ENCODE results near the gene RGS14.

RGS14 gene

DNA sequence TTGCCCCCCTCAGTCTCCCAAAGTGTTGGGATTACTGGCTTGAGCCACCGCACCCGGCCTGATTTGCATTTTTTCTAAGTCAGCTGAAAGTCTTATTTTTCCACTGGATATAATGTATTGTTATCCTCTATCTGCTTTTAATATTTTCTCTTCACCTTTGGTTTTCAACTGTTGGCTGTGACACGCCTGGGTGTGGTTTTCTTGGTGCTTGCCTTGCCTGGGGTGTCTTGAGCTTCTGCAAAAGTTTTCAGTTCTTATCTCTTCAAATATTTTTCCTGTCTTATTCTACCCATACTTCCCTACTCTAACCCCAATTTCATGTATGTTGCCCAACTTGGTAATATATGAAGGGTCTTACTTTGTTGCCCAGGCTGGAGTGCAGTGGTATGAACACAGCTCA is 41.7 kb upstream of the RGS14 start:
- H3K4me3 ChIP-seq (ENCODE audit: control insufficient read depth, low read depth, low read length), result no peak overlapping the region
- no peak for DNase-seq (ENCODE audit: low read depth)
- TF ChIP-seq, protein P1, sequence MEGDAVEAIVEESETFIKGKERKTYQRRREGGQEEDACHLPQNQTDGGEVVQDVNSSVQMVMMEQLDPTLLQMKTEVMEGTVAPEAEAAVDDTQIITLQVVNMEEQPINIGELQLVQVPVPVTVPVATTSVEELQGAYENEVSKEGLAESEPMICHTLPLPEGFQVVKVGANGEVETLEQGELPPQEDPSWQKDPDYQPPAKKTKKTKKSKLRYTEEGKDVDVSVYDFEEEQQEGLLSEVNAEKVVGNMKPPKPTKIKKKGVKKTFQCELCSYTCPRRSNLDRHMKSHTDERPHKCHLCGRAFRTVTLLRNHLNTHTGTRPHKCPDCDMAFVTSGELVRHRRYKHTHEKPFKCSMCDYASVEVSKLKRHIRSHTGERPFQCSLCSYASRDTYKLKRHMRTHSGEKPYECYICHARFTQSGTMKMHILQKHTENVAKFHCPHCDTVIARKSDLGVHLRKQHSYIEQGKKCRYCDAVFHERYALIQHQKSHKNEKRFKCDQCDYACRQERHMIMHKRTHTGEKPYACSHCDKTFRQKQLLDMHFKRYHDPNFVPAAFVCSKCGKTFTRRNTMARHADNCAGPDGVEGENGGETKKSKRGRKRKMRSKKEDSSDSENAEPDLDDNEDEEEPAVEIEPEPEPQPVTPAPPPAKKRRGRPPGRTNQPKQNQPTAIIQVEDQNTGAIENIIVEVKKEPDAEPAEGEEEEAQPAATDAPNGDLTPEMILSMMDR (IDR thresholded peaks at IDR 0.05; ENCODE audit: control insufficient read depth, insufficient read depth, low read depth, low read length, missing control alignments), result no peak

DNA sequence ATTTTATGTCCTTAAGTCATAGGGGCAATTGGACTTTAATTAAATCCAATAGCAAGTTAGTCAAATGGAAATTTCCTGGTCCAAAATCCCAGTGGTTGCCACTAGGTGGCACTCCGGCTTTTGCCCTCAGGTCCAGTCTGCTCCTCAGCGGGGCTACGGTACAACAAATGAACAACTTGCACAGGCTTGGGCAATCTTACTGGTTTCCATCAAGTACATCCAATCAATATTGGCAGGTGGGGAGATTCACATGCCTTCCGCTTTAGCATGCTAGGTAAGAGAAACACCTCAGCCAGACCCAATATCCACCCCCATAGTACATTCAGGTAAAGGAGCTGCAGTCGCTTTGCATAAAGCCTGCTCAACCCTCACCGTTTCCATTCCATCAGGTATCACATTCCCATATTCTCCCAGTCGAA is 39.8 kb upstream of the RGS14 start:
- TF ChIP-seq, protein P1 (IDR thresholded peaks at IDR 0.05; ENCODE audit: control insufficient read depth, insufficient read depth, low read depth, low read length, missing control alignments), result peak; percentile 86
- H3K4me3 ChIP-seq (ENCODE audit: control insufficient read depth, low read depth, low read length), result no peak overlapping the region
- no peak for DNase-seq (ENCODE audit: low read depth)

DNA sequence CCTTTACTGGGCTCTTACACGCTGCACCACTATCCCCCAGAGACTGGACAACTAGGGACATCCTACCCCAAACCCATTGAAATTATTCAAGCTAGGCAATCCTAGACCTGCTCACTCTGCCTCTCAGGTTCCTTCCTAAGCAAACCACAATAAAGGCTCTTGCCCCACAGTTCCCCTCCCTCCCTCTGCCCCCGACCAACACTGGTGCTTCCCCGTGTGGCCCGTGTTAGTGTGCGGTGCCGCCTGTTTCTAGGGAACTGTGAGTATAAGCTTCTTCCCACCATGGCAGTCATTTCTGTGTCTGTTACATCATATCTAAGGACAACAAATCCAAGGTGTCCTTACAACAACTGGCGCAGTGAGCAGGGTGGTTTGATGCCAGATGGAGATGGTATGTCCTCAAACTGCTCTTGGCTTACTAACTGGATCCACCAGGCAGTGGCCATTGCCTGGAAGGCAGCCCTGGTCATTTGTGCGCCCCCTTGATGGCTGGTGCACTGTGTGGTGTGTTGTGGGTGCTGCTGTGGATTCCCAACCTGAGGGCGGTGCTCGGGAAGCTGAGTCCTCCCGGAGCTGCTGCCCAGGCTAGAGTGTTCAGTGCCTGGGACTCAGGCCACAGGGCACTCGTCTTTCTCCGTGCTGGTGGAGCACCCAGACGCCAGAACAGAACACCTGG is 37.7 kb upstream of the RGS14 start:
- TF ChIP-seq, protein P1 (IDR thresholded peaks at IDR 0.05; ENCODE audit: control insufficient read depth, insufficient read depth, low read depth, low read length, missing control alignments), result no peak
- no peak overlapping the region for H3K4me3 ChIP-seq (ENCODE audit: control insufficient read depth, low read depth, low read length)
- DNase-seq (ENCODE audit: low read depth), result no peak

DNA sequence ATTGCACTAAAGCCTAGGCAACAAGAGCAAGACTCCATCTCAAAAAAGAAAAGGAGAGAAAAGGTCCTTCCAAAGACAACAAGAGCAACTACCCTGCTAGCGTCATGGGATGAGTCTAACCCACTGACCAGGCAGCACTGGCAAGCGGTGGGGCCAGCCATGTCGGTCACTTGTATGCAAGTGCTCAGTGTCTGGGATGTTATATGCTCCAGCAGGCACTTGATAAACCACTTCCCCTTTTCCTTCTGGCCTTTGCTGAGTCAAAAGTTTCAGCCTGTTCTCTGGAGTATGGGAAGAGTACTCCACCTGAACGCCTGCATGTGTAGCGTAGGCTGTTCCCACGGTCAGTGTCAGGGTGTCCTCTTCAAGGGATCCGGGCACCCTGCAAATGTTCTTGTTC is 36.8 kb upstream of the RGS14 start:
- no peak overlapping the region for H3K4me3 ChIP-seq (ENCODE audit: control insufficient read depth, low read depth, low read length)
- no peak for DNase-seq (ENCODE audit: low read depth)
- TF ChIP-seq, protein P1 (IDR thresholded peaks at IDR 0.05; ENCODE audit: control insufficient read depth, insufficient read depth, low read depth, low read length, missing control alignments), result no peak

DNA sequence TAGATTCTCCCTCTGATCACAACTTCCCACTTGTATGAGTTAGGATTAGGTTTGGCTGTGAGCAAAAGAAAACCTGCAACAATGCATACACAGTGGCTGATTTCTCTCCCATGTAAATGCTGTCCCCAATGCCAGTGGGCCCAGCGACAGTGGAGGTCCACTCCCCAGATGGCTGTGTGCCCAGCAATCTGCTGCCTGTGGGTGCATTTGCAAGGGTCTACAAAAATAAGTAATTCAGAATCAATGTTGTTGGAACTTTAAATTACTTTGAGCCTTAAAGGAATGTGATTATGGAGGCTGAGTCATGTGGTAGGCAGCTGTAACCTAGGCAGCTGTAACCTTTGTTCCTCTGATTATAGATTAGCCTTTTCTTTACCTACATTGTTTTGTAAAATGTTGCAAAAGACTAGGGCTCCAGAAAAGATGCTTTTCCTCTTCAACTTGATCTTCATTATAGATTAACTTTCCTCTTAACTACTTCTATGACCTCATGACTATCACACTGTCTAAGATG is 31.8 kb upstream of the RGS14 start:
- TF ChIP-seq, protein P1 (IDR thresholded peaks at IDR 0.05; ENCODE audit: control insufficient read depth, insufficient read depth, low read depth, low read length, missing control alignments), result no peak
- no peak for DNase-seq (ENCODE audit: low read depth)
- H3K4me3 ChIP-seq (ENCODE audit: control insufficient read depth, low read depth, low read length), result no peak overlapping the region

DNA sequence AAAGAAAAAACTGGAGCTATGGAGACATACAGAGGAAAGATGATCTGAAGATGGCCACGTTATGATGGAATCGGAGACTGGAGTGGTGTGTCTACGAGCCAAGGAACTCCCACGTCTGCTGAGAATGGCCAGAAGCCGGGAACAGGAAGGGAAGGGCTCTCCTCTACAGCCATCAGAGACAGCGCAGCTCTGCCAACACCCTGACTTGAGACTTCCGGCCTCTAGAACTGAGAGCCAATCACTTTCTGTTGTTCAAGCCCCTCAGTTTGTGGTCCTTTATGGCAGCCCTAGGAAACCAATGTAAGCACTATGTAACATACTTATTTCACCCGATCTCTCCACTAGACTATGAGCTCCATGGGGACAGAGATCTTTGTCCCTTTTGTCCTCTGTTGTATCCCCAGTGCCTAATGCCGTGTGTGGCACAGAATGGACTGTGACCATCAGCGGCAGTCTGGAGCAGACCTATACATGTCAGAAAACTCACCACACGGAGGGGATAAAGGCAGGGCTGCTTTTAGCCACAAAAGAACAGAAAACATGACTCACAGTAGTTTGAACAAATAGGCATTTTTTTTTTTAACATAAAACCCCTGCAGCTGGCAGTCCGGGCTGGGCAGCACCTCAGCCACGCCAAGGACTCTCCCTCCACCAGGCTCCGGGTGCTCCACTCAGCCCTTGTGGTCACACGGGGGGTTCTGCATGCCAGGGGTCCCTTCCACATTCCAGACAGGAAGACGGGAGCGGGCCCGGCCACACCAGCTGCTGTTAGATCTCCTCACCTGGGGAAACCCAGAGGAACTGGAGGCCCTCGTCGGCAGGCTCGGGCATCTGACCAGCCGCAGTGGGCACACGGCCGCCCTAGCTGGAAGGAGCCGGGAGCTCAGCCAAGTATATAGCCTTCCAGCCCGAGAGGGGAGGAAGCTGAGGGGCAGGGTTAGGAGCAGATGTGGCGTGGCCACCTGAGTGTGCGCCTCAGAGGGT is 29.9 kb upstream of the RGS14 start:
- no peak for DNase-seq (ENCODE audit: low read depth)
- TF ChIP-seq, protein P1 (IDR thresholded peaks at IDR 0.05; ENCODE audit: control insufficient read depth, insufficient read depth, low read depth, low read length, missing control alignments), result no peak
- no peak overlapping the region; the same call in 1 of the 2 replicates for H3K4me3 ChIP-seq (ENCODE audit: control insufficient read depth, low read depth, low read length)

Data from AG09309 (cell line).